Measurements from ENCODE around the gene TTR. TPM values are rescaled to one million over a fixed set of nuclear protein-coding genes. Genes with fewer than 3 reads are reported as not detected.

TTR gene
- total and polyA plus RNA-seq, 2 experiments from 2014 or later = not detected

- H2AFZ ChIP-seq = no peak overlapping the region; the same call in 1 of the 2 replicates
- Mint-ChIP-seq H3K27me3 (ENCODE audit: insufficient read depth, low read depth, poor library complexity) (peaks cover 2% of the 10 kb centered on the region), H3K4me1 (peaks cover 3% of the 10 kb centered on the region; the same call in 1 of the 3 replicates), H3K36me3 (ENCODE audit: low read depth) (no peaks in the 10 kb centered on the region), H3K9me3 (no peaks in the 10 kb centered on the region), H3K27ac (no peak overlapping the region), H3K4me3 (no peak overlapping the region)
- ATAC-seq (no peak), DNase-seq (ENCODE audit: low spot score) (no peak)
- H3K4me3 ChIP-seq = no peak overlapping the region
- no peaks in the 10 kb centered on the region for H3K4me1 ChIP-seq (ENCODE audit: insufficient read depth)
- H3K79me2 ChIP-seq (replicated peaks; ENCODE audit: insufficient read depth) = no peaks in the 10 kb centered on the region
- no peaks in the 10 kb centered on the region for H3K36me3 ChIP-seq (ENCODE audit: insufficient read depth)
- no peaks in the 10 kb centered on the region for H4K20me1 ChIP-seq (replicated peaks; ENCODE audit: insufficient read depth)
- H3K4me2 ChIP-seq = no peak overlapping the region
- H3K27ac ChIP-seq (ENCODE audit: low read depth) = no peak overlapping the region
- no peaks in the 10 kb centered on the region for H3K27me3 ChIP-seq (ENCODE audit: insufficient read depth)
- TF ChIP-seq CREB1 (CRISPR knock-in tag; IDR thresholded peaks at IDR 0.05; ENCODE audit: low read depth) = no peak
- TF ChIP-seq JUNB (IDR thresholded peaks at IDR 0.05; ENCODE audit: unreplicated experiment) = no peak
- no peak for TF ChIP-seq STAT1 (IDR thresholded peaks at IDR 0.05; ENCODE audit: unreplicated experiment)
- no peak for TF ChIP-seq NANOG (IDR thresholded peaks at IDR 0.05; ENCODE audit: borderline replicate concordance)
- TF ChIP-seq ZNF462 (CRISPR knock-in tag; IDR thresholded peaks at IDR 0.05) = no peak
- no peak for TF ChIP-seq ZNF331 (CRISPR knock-in tag; IDR thresholded peaks at IDR 0.05; ENCODE audit: low read depth)
- no peak for TF ChIP-seq ETS1 (IDR thresholded peaks at IDR 0.05)
- TF ChIP-seq EZH2 (IDR thresholded peaks at IDR 0.05; ENCODE audit: low read depth, unreplicated experiment) = no peak
- TF ChIP-seq ZNF114 (CRISPR knock-in tag; IDR thresholded peaks at IDR 0.05) = no peak
- TF ChIP-seq POLR2AphosphoS5 (IDR thresholded peaks at IDR 0.05; ENCODE audit: low read depth) = no peak
- TF ChIP-seq, protein P1, sequence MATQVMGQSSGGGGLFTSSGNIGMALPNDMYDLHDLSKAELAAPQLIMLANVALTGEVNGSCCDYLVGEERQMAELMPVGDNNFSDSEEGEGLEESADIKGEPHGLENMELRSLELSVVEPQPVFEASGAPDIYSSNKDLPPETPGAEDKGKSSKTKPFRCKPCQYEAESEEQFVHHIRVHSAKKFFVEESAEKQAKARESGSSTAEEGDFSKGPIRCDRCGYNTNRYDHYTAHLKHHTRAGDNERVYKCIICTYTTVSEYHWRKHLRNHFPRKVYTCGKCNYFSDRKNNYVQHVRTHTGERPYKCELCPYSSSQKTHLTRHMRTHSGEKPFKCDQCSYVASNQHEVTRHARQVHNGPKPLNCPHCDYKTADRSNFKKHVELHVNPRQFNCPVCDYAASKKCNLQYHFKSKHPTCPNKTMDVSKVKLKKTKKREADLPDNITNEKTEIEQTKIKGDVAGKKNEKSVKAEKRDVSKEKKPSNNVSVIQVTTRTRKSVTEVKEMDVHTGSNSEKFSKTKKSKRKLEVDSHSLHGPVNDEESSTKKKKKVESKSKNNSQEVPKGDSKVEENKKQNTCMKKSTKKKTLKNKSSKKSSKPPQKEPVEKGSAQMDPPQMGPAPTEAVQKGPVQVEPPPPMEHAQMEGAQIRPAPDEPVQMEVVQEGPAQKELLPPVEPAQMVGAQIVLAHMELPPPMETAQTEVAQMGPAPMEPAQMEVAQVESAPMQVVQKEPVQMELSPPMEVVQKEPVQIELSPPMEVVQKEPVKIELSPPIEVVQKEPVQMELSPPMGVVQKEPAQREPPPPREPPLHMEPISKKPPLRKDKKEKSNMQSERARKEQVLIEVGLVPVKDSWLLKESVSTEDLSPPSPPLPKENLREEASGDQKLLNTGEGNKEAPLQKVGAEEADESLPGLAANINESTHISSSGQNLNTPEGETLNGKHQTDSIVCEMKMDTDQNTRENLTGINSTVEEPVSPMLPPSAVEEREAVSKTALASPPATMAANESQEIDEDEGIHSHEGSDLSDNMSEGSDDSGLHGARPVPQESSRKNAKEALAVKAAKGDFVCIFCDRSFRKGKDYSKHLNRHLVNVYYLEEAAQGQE (IDR thresholded peaks at IDR 0.05; ENCODE audit: unreplicated experiment) = no peak
- no peak for TF ChIP-seq EZH2phosphoT487 (IDR thresholded peaks at IDR 0.05; ENCODE audit: unreplicated experiment)
- TF ChIP-seq, protein P2, sequence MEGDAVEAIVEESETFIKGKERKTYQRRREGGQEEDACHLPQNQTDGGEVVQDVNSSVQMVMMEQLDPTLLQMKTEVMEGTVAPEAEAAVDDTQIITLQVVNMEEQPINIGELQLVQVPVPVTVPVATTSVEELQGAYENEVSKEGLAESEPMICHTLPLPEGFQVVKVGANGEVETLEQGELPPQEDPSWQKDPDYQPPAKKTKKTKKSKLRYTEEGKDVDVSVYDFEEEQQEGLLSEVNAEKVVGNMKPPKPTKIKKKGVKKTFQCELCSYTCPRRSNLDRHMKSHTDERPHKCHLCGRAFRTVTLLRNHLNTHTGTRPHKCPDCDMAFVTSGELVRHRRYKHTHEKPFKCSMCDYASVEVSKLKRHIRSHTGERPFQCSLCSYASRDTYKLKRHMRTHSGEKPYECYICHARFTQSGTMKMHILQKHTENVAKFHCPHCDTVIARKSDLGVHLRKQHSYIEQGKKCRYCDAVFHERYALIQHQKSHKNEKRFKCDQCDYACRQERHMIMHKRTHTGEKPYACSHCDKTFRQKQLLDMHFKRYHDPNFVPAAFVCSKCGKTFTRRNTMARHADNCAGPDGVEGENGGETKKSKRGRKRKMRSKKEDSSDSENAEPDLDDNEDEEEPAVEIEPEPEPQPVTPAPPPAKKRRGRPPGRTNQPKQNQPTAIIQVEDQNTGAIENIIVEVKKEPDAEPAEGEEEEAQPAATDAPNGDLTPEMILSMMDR (conservative IDR thresholded peaks at IDR 0.05; ENCODE audit: low read depth in 2 of 2) = no peak
- H3K9me2 ChIP-seq (ENCODE audit: insufficient read depth) = peaks cover 11% of the 10 kb centered on the region
- H3F3A ChIP-seq (replicated peaks; ENCODE audit: low read depth) = no peaks in the 10 kb centered on the region
Measured at GRCh38 chr18:31576670-31577069, 15.0 kb upstream of the TTR start.
